HepG2 (cell line): ENCODE measurements around the gene RAPGEF6. TPM values are rescaled to one million over a fixed set of nuclear protein-coding genes. Genes with fewer than 3 reads are reported as not detected.

Experiments used
- MAFF ChIP-seq: IDR thresholded peaks from 2 replicates; pipeline ENCODE4 v1.6.1; 2011; ENCODE audit warnings: low read depth, low read length, improper control_type of control experiment
- NFIB ChIP-seq: sonication (generic); formaldehyde crosslinking; IDR thresholded peaks from 2 replicates; pipeline ENCODE4 v1.9.0; 2021; ENCODE audit warnings: missing genetic modification reagents, mild to moderate bottlenecking, borderline replicate concordance
- ZNF33A ChIP-seq: sonication (generic); formaldehyde crosslinking; IDR thresholded peaks from 2 replicates; pipeline ENCODE4 v1.5.1; 2020; ENCODE audit warnings: missing genetic modification reagents, mild to moderate bottlenecking, moderate library complexity, borderline replicate concordance
- polyA plus RNA-seq, 8 experiments: library from polyadenylated mRNA; depleted of rRNA in 3 of 8; stranded (reverse) in 7 of 8; unstranded in 1 of 8; fragments of >200 nt; fragmentation: Illumina TruSeq in 4 of 8; extraction: Trizol in 4 of 8; gene quantifications; 2 replicates each; pipeline versions ENCODE4 v1.2.1 to v1.2.3, GENCODE V29; 2011 to 2016; ENCODE audit warnings: low read depth in 4 of 8, missing spikeins in 1 of 8, mixed read lengths in 1 of 8; ENCODE audit not compliant: insufficient read depth in 1 of 8
- total RNA-seq, 5 experiments: library from RNA; depleted of rRNA; stranded (reverse); fragments of >200 nt; fragmentation: Illumina TruSeq; extraction: Trizol; gene quantifications; 2 replicates each; pipeline ENCODE4 v1.2.3, GENCODE V29; 2016; ENCODE audit warnings: low read depth in 1 of 5
- TF ChIP-seq, protein P1 (sequence below), 2 experiments: sonication (generic) in 1 of 2; formaldehyde crosslinking in 1 of 2; IDR thresholded peaks; 2 replicates each; pipeline versions ENCODE4 v1.4.0 to v1.6.1; 2016 to 2020; ENCODE audit warnings: borderline replicate concordance in 1 of 2, low read depth in 1 of 2, mild to moderate bottlenecking in 1 of 2, missing genetic modification reagents in 1 of 2
- TF ChIP-seq, protein P2 (sequence below): IDR thresholded peaks from 2 replicates; pipeline ENCODE4 v1.6.1; 2016; ENCODE audit warnings: low read depth, missing genetic modification reagents, missing compliant biosample characterization
- TF ChIP-seq, protein P3 (sequence below): sonication (generic); formaldehyde crosslinking; IDR thresholded peaks from 2 replicates; pipeline ENCODE4 v1.4.0; 2020; ENCODE audit warnings: missing genetic modification reagents
- TF ChIP-seq, protein P4 (sequence below): sonication (generic); formaldehyde crosslinking; IDR thresholded peaks from 2 replicates; pipeline ENCODE4 v1.5.0; 2020; ENCODE audit warnings: mild to moderate bottlenecking, missing genetic modification reagents, borderline replicate concordance

RAPGEF6 gene
- total and polyA plus RNA-seq, 2 of the 13 experiments (the other 11 are each of a cell fraction or from before 2014, with no cell fraction given), result 7.7 to 24.6 TPM

DNA sequence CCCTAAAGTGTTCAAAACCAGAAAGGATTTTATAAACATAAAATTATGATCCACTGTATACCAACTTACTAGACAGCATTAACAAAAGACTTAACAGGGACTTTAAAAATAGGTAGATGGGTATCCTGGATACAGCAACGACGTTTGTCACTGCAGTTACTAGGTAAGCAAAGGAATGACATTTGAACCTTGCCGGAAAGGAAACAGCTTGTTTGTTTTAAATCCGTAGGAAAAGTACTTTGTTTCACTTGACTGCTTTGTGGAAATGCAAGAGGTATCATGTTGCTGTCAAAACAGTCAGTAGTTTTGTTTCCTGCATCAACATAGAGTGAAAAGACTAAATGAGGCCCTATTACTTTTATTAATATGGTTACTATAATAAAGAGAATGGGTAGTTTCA lies 248.2 kb downstream of the RAPGEF6 start (continued):
- TF ChIP-seq, protein P1, sequence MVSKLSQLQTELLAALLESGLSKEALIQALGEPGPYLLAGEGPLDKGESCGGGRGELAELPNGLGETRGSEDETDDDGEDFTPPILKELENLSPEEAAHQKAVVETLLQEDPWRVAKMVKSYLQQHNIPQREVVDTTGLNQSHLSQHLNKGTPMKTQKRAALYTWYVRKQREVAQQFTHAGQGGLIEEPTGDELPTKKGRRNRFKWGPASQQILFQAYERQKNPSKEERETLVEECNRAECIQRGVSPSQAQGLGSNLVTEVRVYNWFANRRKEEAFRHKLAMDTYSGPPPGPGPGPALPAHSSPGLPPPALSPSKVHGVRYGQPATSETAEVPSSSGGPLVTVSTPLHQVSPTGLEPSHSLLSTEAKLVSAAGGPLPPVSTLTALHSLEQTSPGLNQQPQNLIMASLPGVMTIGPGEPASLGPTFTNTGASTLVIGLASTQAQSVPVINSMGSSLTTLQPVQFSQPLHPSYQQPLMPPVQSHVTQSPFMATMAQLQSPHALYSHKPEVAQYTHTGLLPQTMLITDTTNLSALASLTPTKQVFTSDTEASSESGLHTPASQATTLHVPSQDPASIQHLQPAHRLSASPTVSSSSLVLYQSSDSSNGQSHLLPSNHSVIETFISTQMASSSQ (IDR thresholded peaks at IDR 0.05; ENCODE audit: low read depth), result no peak
- TF ChIP-seq, protein P1 (CRISPR knock-in tag; IDR thresholded peaks at IDR 0.05; ENCODE audit: borderline replicate concordance), result no peak
- no peak for TF ChIP-seq NFIB (CRISPR knock-in tag)
- TF ChIP-seq, protein P2, sequence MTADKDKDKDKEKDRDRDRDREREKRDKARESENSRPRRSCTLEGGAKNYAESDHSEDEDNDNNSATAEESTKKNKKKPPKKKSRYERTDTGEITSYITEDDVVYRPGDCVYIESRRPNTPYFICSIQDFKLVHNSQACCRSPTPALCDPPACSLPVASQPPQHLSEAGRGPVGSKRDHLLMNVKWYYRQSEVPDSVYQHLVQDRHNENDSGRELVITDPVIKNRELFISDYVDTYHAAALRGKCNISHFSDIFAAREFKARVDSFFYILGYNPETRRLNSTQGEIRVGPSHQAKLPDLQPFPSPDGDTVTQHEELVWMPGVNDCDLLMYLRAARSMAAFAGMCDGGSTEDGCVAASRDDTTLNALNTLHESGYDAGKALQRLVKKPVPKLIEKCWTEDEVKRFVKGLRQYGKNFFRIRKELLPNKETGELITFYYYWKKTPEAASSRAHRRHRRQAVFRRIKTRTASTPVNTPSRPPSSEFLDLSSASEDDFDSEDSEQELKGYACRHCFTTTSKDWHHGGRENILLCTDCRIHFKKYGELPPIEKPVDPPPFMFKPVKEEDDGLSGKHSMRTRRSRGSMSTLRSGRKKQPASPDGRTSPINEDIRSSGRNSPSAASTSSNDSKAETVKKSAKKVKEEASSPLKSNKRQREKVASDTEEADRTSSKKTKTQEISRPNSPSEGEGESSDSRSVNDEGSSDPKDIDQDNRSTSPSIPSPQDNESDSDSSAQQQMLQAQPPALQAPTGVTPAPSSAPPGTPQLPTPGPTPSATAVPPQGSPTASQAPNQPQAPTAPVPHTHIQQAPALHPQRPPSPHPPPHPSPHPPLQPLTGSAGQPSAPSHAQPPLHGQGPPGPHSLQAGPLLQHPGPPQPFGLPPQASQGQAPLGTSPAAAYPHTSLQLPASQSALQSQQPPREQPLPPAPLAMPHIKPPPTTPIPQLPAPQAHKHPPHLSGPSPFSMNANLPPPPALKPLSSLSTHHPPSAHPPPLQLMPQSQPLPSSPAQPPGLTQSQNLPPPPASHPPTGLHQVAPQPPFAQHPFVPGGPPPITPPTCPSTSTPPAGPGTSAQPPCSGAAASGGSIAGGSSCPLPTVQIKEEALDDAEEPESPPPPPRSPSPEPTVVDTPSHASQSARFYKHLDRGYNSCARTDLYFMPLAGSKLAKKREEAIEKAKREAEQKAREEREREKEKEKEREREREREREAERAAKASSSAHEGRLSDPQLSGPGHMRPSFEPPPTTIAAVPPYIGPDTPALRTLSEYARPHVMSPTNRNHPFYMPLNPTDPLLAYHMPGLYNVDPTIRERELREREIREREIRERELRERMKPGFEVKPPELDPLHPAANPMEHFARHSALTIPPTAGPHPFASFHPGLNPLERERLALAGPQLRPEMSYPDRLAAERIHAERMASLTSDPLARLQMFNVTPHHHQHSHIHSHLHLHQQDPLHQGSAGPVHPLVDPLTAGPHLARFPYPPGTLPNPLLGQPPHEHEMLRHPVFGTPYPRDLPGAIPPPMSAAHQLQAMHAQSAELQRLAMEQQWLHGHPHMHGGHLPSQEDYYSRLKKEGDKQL (CRISPR knock-in tag), result no peak
- TF ChIP-seq, protein P3, sequence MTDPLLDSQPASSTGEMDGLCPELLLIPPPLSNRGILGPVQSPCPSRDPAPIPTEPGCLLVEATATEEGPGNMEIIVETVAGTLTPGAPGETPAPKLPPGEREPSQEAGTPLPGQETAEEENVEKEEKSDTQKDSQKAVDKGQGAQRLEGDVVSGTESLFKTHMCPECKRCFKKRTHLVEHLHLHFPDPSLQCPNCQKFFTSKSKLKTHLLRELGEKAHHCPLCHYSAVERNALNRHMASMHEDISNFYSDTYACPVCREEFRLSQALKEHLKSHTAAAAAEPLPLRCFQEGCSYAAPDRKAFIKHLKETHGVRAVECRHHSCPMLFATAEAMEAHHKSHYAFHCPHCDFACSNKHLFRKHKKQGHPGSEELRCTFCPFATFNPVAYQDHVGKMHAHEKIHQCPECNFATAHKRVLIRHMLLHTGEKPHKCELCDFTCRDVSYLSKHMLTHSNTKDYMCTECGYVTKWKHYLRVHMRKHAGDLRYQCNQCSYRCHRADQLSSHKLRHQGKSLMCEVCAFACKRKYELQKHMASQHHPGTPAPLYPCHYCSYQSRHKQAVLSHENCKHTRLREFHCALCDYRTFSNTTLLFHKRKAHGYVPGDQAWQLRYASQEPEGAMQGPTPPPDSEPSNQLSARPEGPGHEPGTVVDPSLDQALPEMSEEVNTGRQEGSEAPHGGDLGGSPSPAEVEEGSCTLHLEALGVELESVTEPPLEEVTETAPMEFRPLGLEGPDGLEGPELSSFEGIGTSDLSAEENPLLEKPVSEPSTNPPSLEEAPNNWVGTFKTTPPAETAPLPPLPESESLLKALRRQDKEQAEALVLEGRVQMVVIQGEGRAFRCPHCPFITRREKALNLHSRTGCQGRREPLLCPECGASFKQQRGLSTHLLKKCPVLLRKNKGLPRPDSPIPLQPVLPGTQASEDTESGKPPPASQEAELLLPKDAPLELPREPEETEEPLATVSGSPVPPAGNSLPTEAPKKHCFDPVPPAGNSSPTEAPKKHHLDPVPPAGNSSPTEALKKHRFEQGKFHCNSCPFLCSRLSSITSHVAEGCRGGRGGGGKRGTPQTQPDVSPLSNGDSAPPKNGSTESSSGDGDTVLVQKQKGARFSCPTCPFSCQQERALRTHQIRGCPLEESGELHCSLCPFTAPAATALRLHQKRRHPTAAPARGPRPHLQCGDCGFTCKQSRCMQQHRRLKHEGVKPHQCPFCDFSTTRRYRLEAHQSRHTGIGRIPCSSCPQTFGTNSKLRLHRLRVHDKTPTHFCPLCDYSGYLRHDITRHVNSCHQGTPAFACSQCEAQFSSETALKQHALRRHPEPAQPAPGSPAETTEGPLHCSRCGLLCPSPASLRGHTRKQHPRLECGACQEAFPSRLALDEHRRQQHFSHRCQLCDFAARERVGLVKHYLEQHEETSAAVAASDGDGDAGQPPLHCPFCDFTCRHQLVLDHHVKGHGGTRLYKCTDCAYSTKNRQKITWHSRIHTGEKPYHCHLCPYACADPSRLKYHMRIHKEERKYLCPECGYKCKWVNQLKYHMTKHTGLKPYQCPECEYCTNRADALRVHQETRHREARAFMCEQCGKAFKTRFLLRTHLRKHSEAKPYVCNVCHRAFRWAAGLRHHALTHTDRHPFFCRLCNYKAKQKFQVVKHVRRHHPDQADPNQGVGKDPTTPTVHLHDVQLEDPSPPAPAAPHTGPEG (CRISPR knock-in tag), result no peak
- no peak for TF ChIP-seq MAFF
- TF ChIP-seq ZNF33A (CRISPR knock-in tag), result no peak
- TF ChIP-seq, protein P4, sequence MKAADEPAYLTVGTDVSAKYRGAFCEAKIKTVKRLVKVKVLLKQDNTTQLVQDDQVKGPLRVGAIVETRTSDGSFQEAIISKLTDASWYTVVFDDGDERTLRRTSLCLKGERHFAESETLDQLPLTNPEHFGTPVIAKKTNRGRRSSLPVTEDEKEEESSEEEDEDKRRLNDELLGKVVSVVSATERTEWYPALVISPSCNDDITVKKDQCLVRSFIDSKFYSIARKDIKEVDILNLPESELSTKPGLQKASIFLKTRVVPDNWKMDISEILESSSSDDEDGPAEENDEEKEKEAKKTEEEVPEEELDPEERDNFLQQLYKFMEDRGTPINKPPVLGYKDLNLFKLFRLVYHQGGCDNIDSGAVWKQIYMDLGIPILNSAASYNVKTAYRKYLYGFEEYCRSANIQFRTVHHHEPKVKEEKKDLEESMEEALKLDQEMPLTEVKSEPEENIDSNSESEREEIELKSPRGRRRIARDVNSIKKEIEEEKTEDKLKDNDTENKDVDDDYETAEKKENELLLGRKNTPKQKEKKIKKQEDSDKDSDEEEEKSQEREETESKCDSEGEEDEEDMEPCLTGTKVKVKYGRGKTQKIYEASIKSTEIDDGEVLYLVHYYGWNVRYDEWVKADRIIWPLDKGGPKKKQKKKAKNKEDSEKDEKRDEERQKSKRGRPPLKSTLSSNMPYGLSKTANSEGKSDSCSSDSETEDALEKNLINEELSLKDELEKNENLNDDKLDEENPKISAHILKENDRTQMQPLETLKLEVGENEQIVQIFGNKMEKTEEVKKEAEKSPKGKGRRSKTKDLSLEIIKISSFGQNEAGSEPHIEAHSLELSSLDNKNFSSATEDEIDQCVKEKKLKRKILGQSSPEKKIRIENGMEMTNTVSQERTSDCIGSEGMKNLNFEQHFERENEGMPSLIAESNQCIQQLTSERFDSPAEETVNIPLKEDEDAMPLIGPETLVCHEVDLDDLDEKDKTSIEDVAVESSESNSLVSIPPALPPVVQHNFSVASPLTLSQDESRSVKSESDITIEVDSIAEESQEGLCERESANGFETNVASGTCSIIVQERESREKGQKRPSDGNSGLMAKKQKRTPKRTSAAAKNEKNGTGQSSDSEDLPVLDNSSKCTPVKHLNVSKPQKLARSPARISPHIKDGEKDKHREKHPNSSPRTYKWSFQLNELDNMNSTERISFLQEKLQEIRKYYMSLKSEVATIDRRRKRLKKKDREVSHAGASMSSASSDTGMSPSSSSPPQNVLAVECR (CRISPR knock-in tag), result peak; percentile 37; the same call in 1 of the 2 replicates
